GM21717 (cell line): ENCODE results near the gene TMEM59L.

ENCODE experiments used
- ATAC-seq: cut with Tn5 transposase; IDR thresholded peaks from one replicate; pipeline ENCODE4 v1.9.1; 2021; ENCODE audit warnings: mild to moderate bottlenecking, moderate library complexity; ENCODE audit not compliant: unreplicated experiment

TMEM59L gene

DNA sequence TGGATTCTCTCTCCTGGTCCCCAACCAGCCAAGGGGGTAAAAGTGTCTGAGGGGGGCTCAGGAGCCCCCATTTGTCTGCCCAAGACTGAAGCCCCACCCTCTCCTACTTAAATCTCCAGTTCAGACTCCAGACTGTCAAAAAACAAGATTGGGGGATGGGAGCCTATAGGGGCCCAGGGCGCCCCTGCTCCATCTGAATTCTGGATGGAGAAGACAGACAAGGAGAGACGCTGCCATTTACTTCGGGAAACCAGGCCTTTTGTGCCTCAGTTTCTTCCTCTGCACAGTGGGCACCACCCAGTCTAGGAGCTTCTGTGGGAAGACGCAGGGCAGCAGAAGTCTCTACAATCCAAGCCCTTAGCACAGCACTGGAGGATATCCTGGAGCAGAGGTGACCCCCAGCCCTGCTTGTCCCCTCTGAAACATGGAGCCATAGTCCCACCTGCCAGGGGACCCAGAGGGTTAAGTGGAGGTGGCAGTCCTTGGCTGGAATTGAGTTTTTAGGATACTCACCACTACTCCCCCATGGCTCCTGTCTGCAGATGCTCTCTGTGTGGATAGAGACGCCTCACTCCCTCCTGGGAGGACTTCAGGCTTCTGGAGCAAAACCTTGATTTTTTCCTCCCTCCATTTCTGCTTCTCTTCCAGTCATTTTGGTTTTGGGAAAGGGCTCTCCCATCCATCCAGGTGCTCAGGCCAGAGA, 4.4 kb upstream of the TMEM59L start:
- no peak for ATAC-seq

GRCh38 chr19:18608805-18609716, 3.6 kb upstream of the TMEM59L start:
- no peak for ATAC-seq

GRCh38 chr19:18609717-18610051, 3.0 kb upstream of the TMEM59L start:
- no peak for ATAC-seq

GRCh38 chr19:18610245-18610555, 2.5 kb upstream of the TMEM59L start:
- no peak for ATAC-seq

GRCh38 chr19:18610556-18611326, 1.9 kb upstream of the TMEM59L start:
- ATAC-seq, result no peak

DNA sequence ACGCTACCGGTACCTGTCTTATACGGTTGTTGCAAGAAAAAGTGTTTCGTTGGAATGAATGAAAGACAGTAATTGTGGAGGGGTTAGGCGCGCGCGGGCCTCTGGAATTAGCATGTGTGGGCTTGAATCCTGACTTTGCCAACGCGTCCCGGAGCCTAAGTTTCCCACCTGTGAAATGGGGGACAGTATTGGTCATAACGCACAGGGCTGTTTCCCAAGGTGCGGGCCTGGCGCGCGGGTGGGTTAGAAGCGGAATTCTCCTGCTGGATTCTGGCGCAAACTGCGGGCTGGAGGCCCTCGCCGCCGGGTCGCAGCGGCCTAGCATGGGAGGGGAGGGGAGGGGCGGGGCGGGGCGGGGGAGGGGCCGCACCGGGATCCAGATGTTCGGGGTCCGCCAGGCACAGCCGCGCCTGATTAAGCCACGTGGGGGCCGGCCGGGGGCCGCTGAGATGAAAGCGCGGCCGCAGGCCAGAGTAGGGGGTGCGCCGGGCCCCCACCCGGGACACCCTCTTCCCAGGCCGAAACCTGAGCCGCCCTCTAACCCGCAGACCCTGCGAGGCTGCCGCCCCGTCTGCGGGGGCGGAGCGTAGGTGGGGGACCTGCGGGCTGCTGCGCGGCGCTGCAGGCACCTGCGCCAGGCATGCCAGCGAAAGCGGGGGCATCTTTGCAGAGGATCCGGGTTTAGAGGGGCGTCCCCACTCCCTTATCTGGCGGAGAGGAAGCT, 1.2 kb upstream of the TMEM59L start:
- ATAC-seq, result no peak

- no peak for ATAC-seq
These were observed 459 bp upstream of the TMEM59L start for GRCh38 chr19:18612051-18612771.

DNA sequence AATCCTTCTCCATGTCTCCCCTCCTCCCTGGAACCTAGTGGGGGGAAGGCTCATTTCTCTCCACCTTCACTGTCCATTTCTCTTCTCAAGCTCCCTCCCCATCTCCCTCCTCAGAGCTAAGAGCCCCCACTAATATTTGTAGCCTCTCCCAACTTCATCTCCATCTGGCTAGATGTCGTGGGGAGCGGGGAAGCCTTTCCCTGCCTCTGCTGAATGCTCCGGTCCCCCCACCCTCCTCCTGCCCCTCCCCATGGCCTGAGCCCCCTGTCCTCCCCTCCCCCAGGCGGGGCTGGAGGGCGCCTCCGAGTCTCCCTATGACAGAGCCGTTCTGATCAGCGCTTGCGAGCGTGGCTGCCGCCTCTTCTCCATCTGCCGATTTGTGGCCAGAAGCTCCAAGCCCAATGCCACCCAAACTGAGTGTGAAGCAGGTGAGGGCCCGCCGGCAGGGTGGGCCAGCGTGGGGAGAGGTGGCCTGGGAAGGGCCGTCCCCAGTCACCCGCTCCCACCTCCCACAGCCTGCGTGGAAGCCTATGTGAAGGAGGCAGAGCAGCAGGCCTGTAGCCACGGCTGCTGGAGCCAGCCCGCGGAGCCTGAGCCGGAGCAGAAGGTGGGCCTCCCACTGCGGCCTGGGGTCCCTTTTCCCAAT, 1.0 kb downstream of the TMEM59L start:
- ATAC-seq, result no peak

- no peak for ATAC-seq
These were observed 3.4 kb downstream of the TMEM59L start for GRCh38 chr19:18616023-18616422.

DNA sequence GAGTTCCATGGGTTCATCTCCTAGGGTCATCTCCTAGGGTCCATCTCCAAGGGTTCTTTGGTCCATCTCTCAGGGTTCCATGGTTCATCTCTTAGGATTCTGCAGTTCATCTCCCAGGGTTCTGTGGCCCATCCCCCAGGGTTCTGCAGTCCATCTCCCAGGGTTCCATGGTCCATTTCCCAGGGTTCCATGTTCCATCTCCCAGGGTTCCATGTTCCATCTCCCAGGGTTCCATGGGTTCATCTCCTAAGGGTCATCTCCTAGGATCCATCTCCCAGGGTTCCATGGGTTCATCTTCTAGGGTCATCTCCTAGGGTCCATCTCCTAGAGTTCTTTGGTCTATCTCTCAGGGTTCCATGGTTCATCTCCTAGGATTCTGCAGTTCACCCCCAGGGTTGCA, 4.9 kb downstream of the TMEM59L start:
- ATAC-seq, result no peak

DNA sequence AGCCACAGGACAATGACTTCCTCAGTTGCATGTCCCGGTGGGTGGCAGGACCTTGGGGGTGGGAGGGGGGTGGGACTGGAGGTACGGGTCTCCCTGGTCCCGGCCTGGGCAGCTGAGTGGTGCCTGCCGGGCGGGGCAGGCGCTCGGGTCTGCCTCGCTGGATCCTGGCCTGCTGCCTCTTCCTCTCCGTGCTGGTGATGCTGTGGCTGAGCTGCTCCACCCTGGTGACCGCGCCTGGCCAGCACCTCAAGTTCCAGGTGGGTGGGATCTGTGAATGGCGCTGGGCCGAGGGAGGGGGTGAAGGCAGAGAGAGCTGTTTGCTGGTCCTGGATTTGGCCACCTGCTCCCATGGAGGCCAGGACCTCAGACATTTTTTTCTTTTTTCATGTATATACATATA, 5.6 kb downstream of the TMEM59L start:
- ATAC-seq, result no peak

DNA sequence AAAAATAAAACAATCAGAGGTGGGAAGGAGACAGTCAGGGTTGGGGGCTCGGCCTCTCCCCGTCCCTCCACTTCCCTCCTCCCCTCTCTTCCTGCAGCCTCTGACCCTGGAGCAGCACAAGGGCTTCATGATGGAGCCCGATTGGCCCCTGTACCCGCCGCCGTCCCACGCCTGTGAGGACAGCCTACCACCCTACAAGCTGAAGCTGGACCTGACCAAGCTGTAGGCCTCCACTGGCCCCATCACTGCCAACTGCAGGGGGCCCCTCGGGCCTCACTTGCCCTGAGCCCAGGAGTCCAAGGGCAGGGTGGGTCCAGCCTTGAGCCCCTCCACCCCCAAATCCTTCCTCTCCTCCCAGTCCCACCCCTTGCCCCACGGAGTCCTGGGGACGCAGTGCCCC, 7.6 kb downstream of the TMEM59L start:
- no peak for ATAC-seq

DNA sequence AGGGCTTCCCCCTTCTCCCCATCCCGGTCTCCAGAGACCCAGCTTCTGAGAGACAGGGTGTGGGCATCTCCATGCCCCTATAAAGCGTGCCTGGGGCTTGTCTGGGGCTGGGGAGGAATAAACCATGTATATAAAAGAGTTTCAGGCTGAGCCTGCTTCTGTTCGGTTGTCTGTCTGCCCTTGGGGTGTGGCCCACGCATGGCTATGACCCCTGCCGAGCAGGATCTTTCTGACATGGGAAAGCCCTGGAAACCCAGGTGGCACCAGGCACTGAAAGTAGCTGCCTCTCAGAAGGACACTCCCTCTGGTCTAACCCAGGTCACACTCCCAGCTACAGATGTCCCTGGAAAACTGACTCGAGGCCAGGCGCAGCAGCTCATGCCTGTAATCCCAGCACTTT, 8.2 kb downstream of the TMEM59L start:
- no peak for ATAC-seq

DNA sequence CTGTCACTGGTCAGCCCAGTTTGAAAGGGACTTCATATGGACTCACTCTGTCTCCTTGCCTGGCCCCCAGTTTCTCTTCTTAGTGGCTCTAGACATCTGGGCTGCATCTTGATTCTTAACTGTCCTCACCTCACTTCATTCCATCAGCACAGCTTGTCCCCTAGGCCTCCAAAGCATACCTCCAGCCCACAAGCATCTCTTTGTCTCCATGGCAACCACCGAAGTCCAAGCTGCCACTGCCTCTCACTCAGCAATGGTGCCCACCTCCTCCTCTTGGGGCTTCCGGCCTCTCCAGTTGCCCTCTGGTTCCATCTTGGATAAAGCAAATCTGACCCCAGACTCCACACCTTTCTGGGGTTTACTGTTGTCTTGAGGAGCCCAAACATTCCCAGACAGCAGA, 14.2 kb downstream of the TMEM59L start:
- ATAC-seq, result no peak

GRCh38 chr19:18629166-18630088, 16.8 kb downstream of the TMEM59L start:
- ATAC-seq, result no peak

DNA sequence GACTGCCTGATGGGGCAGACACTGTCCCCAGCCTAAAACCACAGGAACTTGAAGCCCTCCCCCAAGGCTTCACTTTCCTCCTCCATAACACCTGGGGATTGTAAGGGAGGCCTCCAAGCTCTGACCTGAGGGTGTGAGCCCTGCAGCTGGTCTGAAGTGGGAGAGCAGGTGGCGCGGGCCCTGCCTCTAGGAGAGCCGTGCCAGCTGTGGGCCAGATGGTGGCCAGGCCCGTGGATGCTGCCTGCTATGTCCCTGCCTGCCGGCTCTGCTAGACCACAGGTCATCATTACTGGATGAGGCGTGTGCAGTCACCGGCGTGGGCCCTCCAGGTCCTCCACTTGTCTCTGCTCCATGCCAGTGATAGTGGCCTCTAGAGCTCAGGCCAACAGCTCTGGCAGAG, 20.7 kb downstream of the TMEM59L start:
- no peak for ATAC-seq

DNA sequence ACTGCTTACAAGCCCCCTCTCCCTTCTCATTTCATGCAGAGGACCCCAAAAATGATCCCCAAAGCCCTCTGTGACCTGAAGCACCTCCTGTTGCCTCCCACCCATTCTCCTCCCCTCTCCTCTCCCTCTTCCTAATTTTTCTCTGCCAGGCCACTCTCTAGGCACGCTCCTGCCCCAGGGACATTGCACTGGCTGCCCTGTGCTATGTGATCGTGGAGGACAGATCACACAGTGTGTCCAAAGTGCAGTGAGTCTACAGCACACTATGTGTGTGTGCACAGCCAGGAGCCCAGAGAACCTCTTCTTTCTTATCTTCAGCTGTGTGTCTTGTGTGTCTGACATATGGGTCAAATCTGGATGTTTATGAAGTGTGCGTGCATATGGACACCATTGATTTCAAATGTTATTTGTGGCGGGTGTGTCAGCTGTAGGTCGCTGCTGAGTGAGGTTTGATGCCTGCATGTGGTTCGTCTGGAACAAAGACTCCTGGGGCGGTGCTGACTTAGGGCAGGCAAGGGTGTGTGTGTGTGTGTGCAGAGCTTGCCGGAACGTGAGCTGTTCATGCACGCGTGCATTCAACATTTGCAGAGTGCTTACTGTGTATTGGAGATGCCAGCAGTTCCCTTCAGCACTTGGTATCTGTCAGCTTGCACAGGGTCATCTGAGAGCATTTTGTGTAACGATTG, 22.1 kb downstream of the TMEM59L start:
- no peak for ATAC-seq

GRCh38 chr19:18635831-18636182, 23.1 kb downstream of the TMEM59L start:
- no peak for ATAC-seq
